HG03159 (cell line): Measurements from ENCODE around the gene DNAAF1.

ENCODE experiments used
- ATAC-seq: cut with Tn5 transposase; IDR thresholded peaks from one replicate; pipeline ENCODE4 v1.9.1; 2021; ENCODE audit warnings: mild to moderate bottlenecking, moderate library complexity; ENCODE audit not compliant: unreplicated experiment

DNAAF1 gene

GRCh38 chr16:84159007-84159406 lies 13.9 kb downstream of the DNAAF1 start:
- ATAC-seq, result no peak

GRCh38 chr16:84159800-84160199 lies 14.7 kb downstream of the DNAAF1 start:
- no peak for ATAC-seq

GRCh38 chr16:84161037-84161436 lies 15.9 kb downstream of the DNAAF1 start:
- ATAC-seq, result no peak

GRCh38 chr16:84161801-84162200 lies 16.7 kb downstream of the DNAAF1 start:
- ATAC-seq, result no peak

GRCh38 chr16:84165746-84166145 lies 20.6 kb downstream of the DNAAF1 start:
- no peak for ATAC-seq

- ATAC-seq, result no peak
Measured at GRCh38 chr16:84166796-84167695, 21.9 kb downstream of the DNAAF1 start.

GRCh38 chr16:84169765-84170310 lies 24.7 kb downstream of the DNAAF1 start:
- ATAC-seq, result no peak

- no peak for ATAC-seq
Measured at GRCh38 chr16:84174396-84174795, 29.3 kb downstream of the DNAAF1 start.

- ATAC-seq, result peak; percentile 75
Measured at GRCh38 chr16:84175350-84176081, 30.4 kb downstream of the DNAAF1 start.

- ATAC-seq, result no peak
Measured at GRCh38 chr16:84176192-84177053, 31.3 kb downstream of the DNAAF1 start.

GRCh38 chr16:84177741-84178073 lies 32.6 kb downstream of the DNAAF1 start:
- ATAC-seq, result no peak

GRCh38 chr16:84178146-84178765 lies 33.1 kb downstream of the DNAAF1 start:
- ATAC-seq, result no peak

- ATAC-seq, result no peak
Measured at GRCh38 chr16:84178892-84179611, 33.9 kb downstream of the DNAAF1 start.

- no peak for ATAC-seq
Measured at GRCh38 chr16:84179612-84180320, 34.7 kb downstream of the DNAAF1 start.

- no peak for ATAC-seq
Measured at GRCh38 chr16:84180519-84181140, 35.5 kb downstream of the DNAAF1 start.

GRCh38 chr16:84181144-84181915 lies 36.2 kb downstream of the DNAAF1 start:
- no peak for ATAC-seq

GRCh38 chr16:84182104-84182503 lies 37.0 kb downstream of the DNAAF1 start:
- ATAC-seq, result no peak
